ENCODE measurements around the gene STX8. TPM values are rescaled to one million over a fixed set of nuclear protein-coding genes. Genes with fewer than 3 reads are reported as not detected.

Gene STX8
- total RNA-seq, 1 experiment from 2014 or later, result 38.8 TPM

DNA sequence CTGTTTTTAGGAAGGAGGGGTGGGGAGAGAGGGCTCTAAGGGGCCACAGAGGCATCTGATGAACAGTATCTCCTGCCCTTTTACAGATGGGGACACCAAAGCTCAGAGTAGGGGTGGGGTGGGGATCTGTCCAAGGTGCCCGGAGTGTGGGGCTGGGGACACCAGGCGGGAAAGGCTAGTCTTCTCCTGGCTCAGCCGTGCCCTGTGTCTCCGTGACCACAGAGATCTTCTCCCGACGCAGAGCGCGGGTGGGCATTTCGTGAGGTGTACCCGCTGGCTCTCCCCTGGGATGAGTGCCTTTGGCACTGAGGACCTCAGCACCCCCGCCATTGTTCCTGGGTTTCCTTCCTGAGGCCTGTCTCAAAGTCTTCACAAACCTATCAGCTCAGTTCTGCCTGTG lies 344.8 kb downstream of the STX8 start:
- ChIA-PET RAD21 (ENCODE audit: low non-redundant PET in 1 of 2, low total read pairs in 2 of 2, uncharacterized antibody in 2 of 2, unreplicated experiment in 2 of 2) (no interaction called here), POLR2A (no interaction called here), CTCF (no interaction called here)
- Histone ChIP-seq H3K4me1 (ENCODE audit: control insufficient read depth in 1 of 2, insufficient read depth in 2 of 2, low read length in 2 of 2) (no peaks in the 10 kb centered on the region), H3K27me3 (ENCODE audit: insufficient read depth, low read length) (no peaks in the 10 kb centered on the region), H3K36me3 (ENCODE audit: control insufficient read depth in 1 of 2, insufficient read depth in 2 of 2, low read length in 2 of 2) (no peaks in the 10 kb centered on the region), H3K4me2 (ENCODE audit: low read length) (no peak overlapping the region), H3K79me2 (ENCODE audit: insufficient read depth, low read length) (no peaks in the 10 kb centered on the region), H3K27ac (ENCODE audit: low read depth, low read length) (no peak overlapping the region), H2AFZ (ENCODE audit: low read depth, low read length, poor library complexity, severe bottlenecking) (no peak overlapping the region), H3K4me3 (replicated peaks in 1 of 2; ENCODE audit: low read depth in 1 of 2, low read length in 2 of 2) (no peak overlapping the region), H4K20me1 (ENCODE audit: insufficient read depth) (no peaks in the 10 kb centered on the region), H3K9me2 (ENCODE audit: insufficient read depth) (no peaks in the 10 kb centered on the region), H3K9me3 (ENCODE audit: control insufficient read depth in 1 of 2, insufficient read depth in 1 of 2, low read depth in 1 of 2, low read length in 2 of 2) (no peaks in the 10 kb centered on the region; a peak in 1 of 4 replicates), H3K9ac (ENCODE audit: low read length) (no peak overlapping the region)
- DNase-seq (ENCODE audit: low read depth, low spot score), result no peak
- intact Hi-C loops (cut with micrococcal nuclease), result no loop called here
- TF ChIP-seq, protein P1, sequence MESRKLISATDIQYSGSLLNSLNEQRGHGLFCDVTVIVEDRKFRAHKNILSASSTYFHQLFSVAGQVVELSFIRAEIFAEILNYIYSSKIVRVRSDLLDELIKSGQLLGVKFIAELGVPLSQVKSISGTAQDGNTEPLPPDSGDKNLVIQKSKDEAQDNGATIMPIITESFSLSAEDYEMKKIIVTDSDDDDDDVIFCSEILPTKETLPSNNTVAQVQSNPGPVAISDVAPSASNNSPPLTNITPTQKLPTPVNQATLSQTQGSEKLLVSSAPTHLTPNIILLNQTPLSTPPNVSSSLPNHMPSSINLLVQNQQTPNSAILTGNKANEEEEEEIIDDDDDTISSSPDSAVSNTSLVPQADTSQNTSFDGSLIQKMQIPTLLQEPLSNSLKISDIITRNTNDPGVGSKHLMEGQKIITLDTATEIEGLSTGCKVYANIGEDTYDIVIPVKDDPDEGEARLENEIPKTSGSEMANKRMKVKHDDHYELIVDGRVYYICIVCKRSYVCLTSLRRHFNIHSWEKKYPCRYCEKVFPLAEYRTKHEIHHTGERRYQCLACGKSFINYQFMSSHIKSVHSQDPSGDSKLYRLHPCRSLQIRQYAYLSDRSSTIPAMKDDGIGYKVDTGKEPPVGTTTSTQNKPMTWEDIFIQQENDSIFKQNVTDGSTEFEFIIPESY (IDR thresholded peaks at IDR 0.05; ENCODE audit: extremely low read depth, insufficient replicate concordance, low read length), result no peak
- TF ChIP-seq ELF1 (IDR thresholded peaks at IDR 0.05; ENCODE audit: borderline replicate concordance, low read depth) (no peak), SRF (IDR thresholded peaks at IDR 0.05; ENCODE audit: low read depth) (no peak)
- BruUV-seq (replicated peaks), result no TSS peak
- ATAC-seq, result no peak

DNA sequence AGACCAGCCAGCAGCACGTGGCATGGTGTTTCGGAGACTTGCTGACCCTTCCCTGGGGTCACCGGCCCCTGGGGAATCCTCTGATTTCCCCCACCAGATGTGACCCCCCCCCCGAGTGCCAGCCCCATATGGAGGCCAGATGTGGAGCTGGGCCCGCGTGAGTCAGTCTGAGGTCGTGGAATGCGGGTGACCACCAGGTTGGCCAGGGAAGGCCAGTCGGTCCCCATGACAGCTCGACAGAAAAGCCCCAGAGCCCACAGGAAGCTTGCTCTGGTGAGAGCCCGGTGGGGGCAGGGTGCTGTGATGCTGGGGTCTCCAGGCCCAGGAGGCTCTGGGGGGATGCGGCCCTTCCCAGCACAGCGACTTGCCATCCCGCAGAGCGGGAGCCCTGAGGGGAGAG lies 345.3 kb downstream of the STX8 start:
- H3K36me3 ChIP-seq (ENCODE audit: control insufficient read depth in 1 of 2, insufficient read depth in 2 of 2, low read length in 2 of 2), result no peaks in the 10 kb centered on the region
- no peaks in the 10 kb centered on the region for H3K27me3 ChIP-seq (ENCODE audit: insufficient read depth, low read length)
- H3K4me3 ChIP-seq (replicated peaks in 1 of 2; ENCODE audit: low read depth in 1 of 2, low read length in 2 of 2), result no peak overlapping the region
- no peak overlapping the region for H2AFZ ChIP-seq (ENCODE audit: low read depth, low read length, poor library complexity, severe bottlenecking)
- ChIA-PET POLR2A (no interaction called here), RAD21 (ENCODE audit: low non-redundant PET in 1 of 2, low total read pairs in 2 of 2, uncharacterized antibody in 2 of 2, unreplicated experiment in 2 of 2) (no interaction called here), CTCF (no interaction called here)
- H3K9me2 ChIP-seq (ENCODE audit: insufficient read depth), result no peaks in the 10 kb centered on the region
- no peaks in the 10 kb centered on the region for H4K20me1 ChIP-seq (ENCODE audit: insufficient read depth)
- no peak for ATAC-seq
- no peaks in the 10 kb centered on the region for H3K4me1 ChIP-seq (ENCODE audit: control insufficient read depth in 1 of 2, insufficient read depth in 2 of 2, low read length in 2 of 2)
- BruUV-seq (replicated peaks), result no TSS peak
- no peak overlapping the region for H3K9ac ChIP-seq (ENCODE audit: low read length)
- H3K9me3 ChIP-seq (ENCODE audit: control insufficient read depth in 1 of 2, insufficient read depth in 1 of 2, low read depth in 1 of 2, low read length in 2 of 2), result no peaks in the 10 kb centered on the region; a peak in 1 of 4 replicates
- no peak overlapping the region for H3K27ac ChIP-seq (ENCODE audit: low read depth, low read length)
- DNase-seq (ENCODE audit: low read depth, low spot score), result no peak
- no peak overlapping the region for H3K4me2 ChIP-seq (ENCODE audit: low read length)
- H3K79me2 ChIP-seq (ENCODE audit: insufficient read depth, low read length), result no peaks in the 10 kb centered on the region
- intact Hi-C loops (cut with micrococcal nuclease), result no loop called here
- TF ChIP-seq, protein P2, sequence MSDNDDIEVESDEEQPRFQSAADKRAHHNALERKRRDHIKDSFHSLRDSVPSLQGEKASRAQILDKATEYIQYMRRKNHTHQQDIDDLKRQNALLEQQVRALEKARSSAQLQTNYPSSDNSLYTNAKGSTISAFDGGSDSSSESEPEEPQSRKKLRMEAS (IDR thresholded peaks at IDR 0.05), result no peak
